ENCODE data around the gene AHI1. TPM values are rescaled to one million over a fixed set of nuclear protein-coding genes. Genes with fewer than 3 reads are reported as not detected.

The AHI1 gene
- total and polyA plus RNA-seq, 10 of the 15 experiments (the other 5 are each of a cell fraction or from before 2014, with no cell fraction given) = 3.2 to 9.5 (median 4.6) TPM

DNA sequence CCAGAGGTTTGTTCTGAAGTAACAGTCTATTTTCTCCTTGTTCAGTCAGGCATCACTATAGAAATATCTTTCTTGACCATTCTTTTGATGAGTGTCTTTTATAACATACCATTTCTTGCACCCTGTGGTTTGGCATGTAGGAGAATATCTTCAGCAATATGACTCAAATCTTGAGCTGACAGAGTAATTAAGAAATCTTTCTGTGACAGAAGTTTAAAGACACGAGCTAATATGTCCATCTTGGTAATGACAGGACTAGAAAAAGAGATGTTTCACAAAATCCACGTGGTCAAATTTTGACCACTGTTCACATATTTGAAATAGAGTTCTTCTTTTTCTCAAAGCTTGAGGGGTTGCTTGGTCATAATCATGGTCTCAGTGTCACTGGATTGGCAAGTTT is 166.5 kb downstream of the AHI1 start (continued):
- 0 out of 2 replicates have a peak, but pooled peaks have one; percentile 25 for TF ChIP-seq GABPA (IDR thresholded peaks at IDR 0.05; ENCODE audit: low read depth)
- TF ChIP-seq FOXM1 (IDR thresholded peaks at IDR 0.05; ENCODE audit: low read depth, low read length) = peak; percentile 18
- 0 out of 2 replicates have a peak, but pooled peaks have one; percentile 19 for TF ChIP-seq ZNF24 (IDR thresholded peaks at IDR 0.05)
- 0 out of 2 replicates have a peak, but pooled peaks have one; percentile 39 for TF ChIP-seq TCF12 (IDR thresholded peaks at IDR 0.05; ENCODE audit: low read depth, low read length)
- peak; percentile 49 for TF ChIP-seq ATF2 (IDR thresholded peaks at IDR 0.05; ENCODE audit: low read length)
- peak; percentile 24; the same call in 1 of the 2 replicates for TF ChIP-seq CREB1 (IDR thresholded peaks at IDR 0.05; ENCODE audit: low read depth)
- TF ChIP-seq, protein P1, sequence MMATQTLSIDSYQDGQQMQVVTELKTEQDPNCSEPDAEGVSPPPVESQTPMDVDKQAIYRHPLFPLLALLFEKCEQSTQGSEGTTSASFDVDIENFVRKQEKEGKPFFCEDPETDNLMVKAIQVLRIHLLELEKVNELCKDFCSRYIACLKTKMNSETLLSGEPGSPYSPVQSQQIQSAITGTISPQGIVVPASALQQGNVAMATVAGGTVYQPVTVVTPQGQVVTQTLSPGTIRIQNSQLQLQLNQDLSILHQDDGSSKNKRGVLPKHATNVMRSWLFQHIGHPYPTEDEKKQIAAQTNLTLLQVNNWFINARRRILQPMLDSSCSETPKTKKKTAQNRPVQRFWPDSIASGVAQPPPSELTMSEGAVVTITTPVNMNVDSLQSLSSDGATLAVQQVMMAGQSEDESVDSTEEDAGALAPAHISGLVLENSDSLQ (IDR thresholded peaks at IDR 0.05) = peak; percentile 72; the same call in 1 of the 2 replicates
- TF ChIP-seq BHLHE40 (IDR thresholded peaks at IDR 0.05; ENCODE audit: borderline replicate concordance in 1 of 2, low read depth in 2 of 2, low read length in 1 of 2) = peak; percentile 27 to 66; a peak in 2 of 4 replicates
- TF ChIP-seq MXI1 (IDR thresholded peaks at IDR 0.05; ENCODE audit: low read depth, low read length) = peak; percentile 44; the same call in 1 of the 2 replicates
- TF ChIP-seq MTA2 (IDR thresholded peaks at IDR 0.05; ENCODE audit: low read depth) = peak; percentile 90
- TF ChIP-seq TARDBP (IDR thresholded peaks at IDR 0.05; ENCODE audit: borderline replicate concordance) = no peak
- peak; percentile 91 for TF ChIP-seq RUNX3 (IDR thresholded peaks at IDR 0.05; ENCODE audit: low read length)
- TF ChIP-seq DPF2 (IDR thresholded peaks at IDR 0.05) = 0 out of 2 replicates have a peak, but pooled peaks have one; percentile 7
- TF ChIP-seq CEBPB (IDR thresholded peaks at IDR 0.05; ENCODE audit: borderline replicate concordance in 1 of 2, low read depth in 2 of 2, low read length in 2 of 2) = 0 out of 4 replicates have a peak, but pooled peaks of 1 of the 2 experiments have one; percentile 9
- TF ChIP-seq ATF7 (IDR thresholded peaks at IDR 0.05; ENCODE audit: low read depth) = peak; percentile 48
- TF ChIP-seq BCL3 (IDR thresholded peaks at IDR 0.05; ENCODE audit: borderline replicate concordance, insufficient read depth, low read depth, low read length, poor library complexity, severe bottlenecking) = peak; percentile 26
- no peak for TF ChIP-seq IKZF2 (IDR thresholded peaks at IDR 0.05)
- peak; percentile 37; the same call in 1 of the 2 replicates for TF ChIP-seq TCF7 (IDR thresholded peaks at IDR 0.05; ENCODE audit: borderline replicate concordance)
- TF ChIP-seq JUNB (IDR thresholded peaks at IDR 0.05) = peak; percentile 93

All from GM12878 (cell line).